MM.1S (cell line): Measurements from ENCODE around the gene EPN1.

Experiments
- DNase-seq: peaks from one replicate; pipeline ENCODE4 v3.0.0-alpha.2; 2015
- H2AFZ ChIP-seq: fragments of 300-600 bp; sonication (generic); 2 replicates; pipeline ENCODE4 v1.6.0; 2016; ENCODE audit warnings: antibody characterized with exemption, low read length
- H3F3A ChIP-seq: fragments of 300-600 bp; sonication (generic); 2 replicates; pipeline ENCODE4 v1.6.1; 2016; ENCODE audit warnings: mild to moderate bottlenecking, antibody characterized with exemption, low read length, moderate library complexity, mixed read lengths; ENCODE audit not compliant: insufficient read depth
- H3K27ac ChIP-seq: fragments of 300-600 bp; sonication (generic); 2 replicates; pipeline ENCODE4 v1.5.1; 2016; ENCODE audit warnings: mild to moderate bottlenecking, low read length
- H3K27me3 ChIP-seq: fragments of 300-600 bp; sonication (generic); replicated peaks from 2 replicates; pipeline ENCODE4 v1.6.0; 2016; ENCODE audit warnings: low read length; ENCODE audit not compliant: insufficient read depth
- H3K36me3 ChIP-seq: fragments of 300-600 bp; sonication (generic); replicated peaks from 2 replicates; pipeline ENCODE4 v1.6.1; 2016; ENCODE audit warnings: mild to moderate bottlenecking, low read length, mixed read lengths; ENCODE audit not compliant: insufficient read depth
- H3K4me1 ChIP-seq: fragments of 300-600 bp; sonication (generic); 2 replicates; pipeline ENCODE4 v1.6.1; 2016; ENCODE audit warnings: low read length, mixed read lengths
- H3K4me2 ChIP-seq: fragments of 300-600 bp; sonication (generic); 2 replicates; pipeline ENCODE4 v1.6.0; 2016; ENCODE audit warnings: low read depth, low read length
- H3K4me3 ChIP-seq: fragments of 300-600 bp; sonication (generic); 2 replicates; pipeline ENCODE4 v1.5.1; 2016; ENCODE audit warnings: low read length, mixed read lengths
- H3K79me2 ChIP-seq: fragments of 300-600 bp; sonication (generic); 2 replicates; pipeline ENCODE4 v1.6.1; 2016; ENCODE audit warnings: mixed run types, low read length, mixed read lengths
- H3K9ac ChIP-seq: fragments of 300-600 bp; sonication (generic); 2 replicates; pipeline ENCODE4 v1.6.1; 2016; ENCODE audit warnings: low read length, mixed read lengths
- H3K9me2 ChIP-seq: fragments of 300-600 bp; sonication (generic); replicated peaks from 2 replicates; pipeline ENCODE4 v1.6.1; 2016; ENCODE audit warnings: mild to moderate bottlenecking, low read length, mixed read lengths; ENCODE audit not compliant: insufficient read depth
- H3K9me3 ChIP-seq: fragments of 300-600 bp; sonication (generic); replicated peaks from 2 replicates; pipeline ENCODE4 v1.6.1; 2016; ENCODE audit warnings: mild to moderate bottlenecking, low read length, mixed read lengths; ENCODE audit not compliant: insufficient read depth
- H4K20me1 ChIP-seq: fragments of 300-600 bp; sonication (generic); 2 replicates; pipeline ENCODE4 v1.6.1; 2016; ENCODE audit warnings: mild to moderate bottlenecking, low read length, moderate library complexity, mixed read lengths; ENCODE audit not compliant: insufficient read depth
- CTCF ChIP-seq: fragments of 300-600 bp; sonication (generic); IDR thresholded peaks from 2 replicates; pipeline ENCODE4 v1.5.1; 2016; ENCODE audit warnings: antibody characterized with exemption, low read length, mixed read lengths
- EZH2 ChIP-seq: fragments of 300-600 bp; sonication (generic); optimal IDR thresholded peaks from 2 replicates; pipeline ENCODE3; 2017; ENCODE audit warnings: low read depth, mild to moderate bottlenecking, antibody characterized with exemption, low read length, mixed read lengths
- EZH2phosphoT487 ChIP-seq: fragments of 300-600 bp; sonication (generic); IDR thresholded peaks from 2 replicates; pipeline ENCODE4 v1.6.1; 2018; ENCODE audit warnings: antibody characterized with exemption, low read length

EPN1 gene

GRCh38 chr19:55692681-55693081 lies 17.7 kb downstream of the EPN1 start:
- Histone ChIP-seq H3K4me3 (no peak overlapping the region), H3K27ac (no peak overlapping the region), H3K4me2 (no peak overlapping the region), H2AFZ (no peak overlapping the region), H3K27me3 (no peaks in the 10 kb centered on the region), H3K9me3 (no peaks in the 10 kb centered on the region), H3F3A (no peaks in the 10 kb centered on the region), H3K9me2 (no peaks in the 10 kb centered on the region), H3K36me3 (no peaks in the 10 kb centered on the region), H3K4me1 (no peaks in the 10 kb centered on the region), H3K79me2 (peaks cover 10% of the 10 kb centered on the region), H4K20me1 (no peaks in the 10 kb centered on the region), H3K9ac (no peak overlapping the region)
- no peak for DNase-seq
- no peak for TF ChIP-seq EZH2

GRCh38 chr19:55693336-55693974 lies 18.4 kb downstream of the EPN1 start:
- H3K4me1 ChIP-seq: no peaks in the 10 kb centered on the region

GRCh38 chr19:55694241-55694655 lies 19.2 kb downstream of the EPN1 start:
- H3K4me3 ChIP-seq: no peak overlapping the region
- no peak for DNase-seq
- peaks cover 2% of the 10 kb centered on the region; the same call in 1 of the 2 replicates for H3K79me2 ChIP-seq
- H3K9me3 ChIP-seq: no peaks in the 10 kb centered on the region
- H3K27me3 ChIP-seq: no peaks in the 10 kb centered on the region
- no peaks in the 10 kb centered on the region for H3K4me1 ChIP-seq
- H2AFZ ChIP-seq: no peak overlapping the region
- no peaks in the 10 kb centered on the region for H3F3A ChIP-seq
- H3K9me2 ChIP-seq: no peaks in the 10 kb centered on the region
- no peaks in the 10 kb centered on the region for H4K20me1 ChIP-seq
- H3K9ac ChIP-seq: no peak overlapping the region
- H3K27ac ChIP-seq: no peak overlapping the region
- TF ChIP-seq EZH2phosphoT487: no peak
- no peak overlapping the region for H3K4me2 ChIP-seq
- no peaks in the 10 kb centered on the region for H3K36me3 ChIP-seq

More at GRCh38 chr19:55693336-55693974, 18.4 kb downstream of the EPN1 start:
- no peaks in the 10 kb centered on the region for H3K36me3 ChIP-seq
- no peak for DNase-seq
- no peaks in the 10 kb centered on the region for H3K9me2 ChIP-seq
- no peak for TF ChIP-seq EZH2
- no peak for TF ChIP-seq CTCF
- TF ChIP-seq EZH2phosphoT487: no peak
- no peak overlapping the region for H3K4me2 ChIP-seq
- H3K9ac ChIP-seq: no peak overlapping the region
- no peaks in the 10 kb centered on the region for H3K9me3 ChIP-seq
- H3K27ac ChIP-seq: no peak overlapping the region
- H3K79me2 ChIP-seq: peaks cover 3% of the 10 kb centered on the region; the same call in 1 of the 2 replicates
- H2AFZ ChIP-seq: no peak overlapping the region
- H3F3A ChIP-seq: no peaks in the 10 kb centered on the region
- no peaks in the 10 kb centered on the region for H4K20me1 ChIP-seq
- H3K27me3 ChIP-seq: no peaks in the 10 kb centered on the region
- no peak overlapping the region for H3K4me3 ChIP-seq

GRCh38 chr19:55694656-55695491 lies 19.8 kb downstream of the EPN1 start:
- H3K9ac ChIP-seq: no peak overlapping the region
- H3K9me2 ChIP-seq: no peaks in the 10 kb centered on the region
- DNase-seq: no peak
- H3K4me3 ChIP-seq: no peak overlapping the region
- H3K79me2 ChIP-seq: no peaks in the 10 kb centered on the region
- no peaks in the 10 kb centered on the region for H3K27me3 ChIP-seq
- H4K20me1 ChIP-seq: no peaks in the 10 kb centered on the region
- H3K27ac ChIP-seq: no peak overlapping the region
- H2AFZ ChIP-seq: no peak overlapping the region
- TF ChIP-seq EZH2 (no peak), CTCF (no peak), EZH2phosphoT487 (no peak)
- H3K36me3 ChIP-seq: no peaks in the 10 kb centered on the region
- no peaks in the 10 kb centered on the region for H3F3A ChIP-seq
- H3K4me1 ChIP-seq: no peaks in the 10 kb centered on the region
- no peak overlapping the region for H3K4me2 ChIP-seq
- no peaks in the 10 kb centered on the region for H3K9me3 ChIP-seq
